ENCODE data around the gene ARMH4. TPM values are rescaled to one million over a fixed set of nuclear protein-coding genes. Genes with fewer than 3 reads are reported as not detected.

Gene ARMH4
- total RNA-seq, 1 experiment from 2014 or later, result 0.07 TPM

GRCh38 chr14:58118097-58118815, 33.8 kb downstream of the ARMH4 start:
- DNase-seq, result no peak
- H3K36me3 ChIP-seq (ENCODE audit: control insufficient read depth, insufficient read depth, low read length), result no peaks in the 10 kb centered on the region
- no peak for TF ChIP-seq CTCF (IDR thresholded peaks at IDR 0.05; ENCODE audit: insufficient read depth in 1 of 2, low read depth in 1 of 2, low read length in 1 of 2, severe bottlenecking in 1 of 2, unreplicated experiment in 1 of 2)
- Mint-ChIP-seq H3K36me3 (ENCODE audit: insufficient read depth, unreplicated experiment) (no peaks in the 10 kb centered on the region), H3K4me1 (ENCODE audit: low read depth, unreplicated experiment) (no peaks in the 10 kb centered on the region), H3K27ac (ENCODE audit: unreplicated experiment) (no peak overlapping the region), H3K27me3 (ENCODE audit: insufficient read depth, unreplicated experiment) (peaks cover 8% of the 10 kb centered on the region), H3K4me3 (ENCODE audit: unreplicated experiment) (no peak overlapping the region), H3K9me3 (ENCODE audit: unreplicated experiment) (no peaks in the 10 kb centered on the region)
- ChIA-PET CTCF (interaction anchor here (1.1 kb wide), 1 partner anchor 278 kb away, joined by 3 read pairs; the partner anchor contains the start of gene TOMM20L), POLR2A (no interaction called here)
- no peak overlapping the region for H3K4me3 ChIP-seq (ENCODE audit: low read depth, low read length)
- H3K27me3 ChIP-seq (replicated peaks; ENCODE audit: control insufficient read depth, insufficient read depth, low read length), result no peaks in the 10 kb centered on the region; the same call in 1 of the 2 replicates
- no peaks in the 10 kb centered on the region for H3K9me3 ChIP-seq
- intact Hi-C loops (cut with micrococcal nuclease; ENCODE audit: unreplicated experiment), result no loop called here
- BruUV-seq (replicated peaks), result no TSS peak
- H3K4me1 ChIP-seq, result no peaks in the 10 kb centered on the region

- no peaks in the 10 kb centered on the region for H3K4me1 Mint-ChIP-seq (ENCODE audit: low read depth, unreplicated experiment)
- DNase-seq, result no peak
- H3K9me3 Mint-ChIP-seq (ENCODE audit: unreplicated experiment), result no peaks in the 10 kb centered on the region
- CTCF ChIA-PET, result no interaction called here
- BruUV-seq (replicated peaks), result no TSS peak
- peaks cover 10% of the 10 kb centered on the region for H3K27me3 Mint-ChIP-seq (ENCODE audit: insufficient read depth, unreplicated experiment)
- Histone ChIP-seq H3K36me3 (ENCODE audit: control insufficient read depth, insufficient read depth, low read length) (no peaks in the 10 kb centered on the region), H3K4me1 (no peaks in the 10 kb centered on the region), H3K27me3 (replicated peaks; ENCODE audit: control insufficient read depth, insufficient read depth, low read length) (no peaks in the 10 kb centered on the region), H3K9me3 (no peaks in the 10 kb centered on the region), H3K4me3 (ENCODE audit: low read depth, low read length) (no peak overlapping the region)
- H3K36me3 Mint-ChIP-seq (ENCODE audit: insufficient read depth, unreplicated experiment), result peaks cover 4% of the 10 kb centered on the region
- POLR2A ChIA-PET, result no interaction called here
- H3K4me3 Mint-ChIP-seq (ENCODE audit: unreplicated experiment), result no peak overlapping the region
- no peak overlapping the region for H3K27ac Mint-ChIP-seq (ENCODE audit: unreplicated experiment)
- TF ChIP-seq CTCF (IDR thresholded peaks at IDR 0.05; ENCODE audit: insufficient read depth in 1 of 2, low read depth in 1 of 2, low read length in 1 of 2, severe bottlenecking in 1 of 2, unreplicated experiment in 1 of 2), result no peak
- intact Hi-C loops (cut with micrococcal nuclease; ENCODE audit: unreplicated experiment), result loop anchor here (2.0 to 5.0 kb wide), 4 partner anchors 43 to 253 kb away; partner anchors contain the start of gene ARMH4
These were observed 42.3 kb downstream of the ARMH4 start for GRCh38 chr14:58109744-58110143.

- TF ChIP-seq CTCF (IDR thresholded peaks at IDR 0.05; ENCODE audit: insufficient read depth in 1 of 2, low read depth in 1 of 2, low read length in 1 of 2, severe bottlenecking in 1 of 2, unreplicated experiment in 1 of 2), result no peak
- no peak for DNase-seq
- no peaks in the 10 kb centered on the region for H3K36me3 ChIP-seq (ENCODE audit: control insufficient read depth, insufficient read depth, low read length)
- intact Hi-C loops (cut with micrococcal nuclease; ENCODE audit: unreplicated experiment), result loop anchor here (1.0 to 5.0 kb wide), 4 partner anchors 58 to 254 kb away; no protein-coding TSS in a partner anchor
- no peaks in the 10 kb centered on the region for H3K4me1 Mint-ChIP-seq (ENCODE audit: low read depth, unreplicated experiment)
- H3K27me3 ChIP-seq (replicated peaks; ENCODE audit: control insufficient read depth, insufficient read depth, low read length), result no peaks in the 10 kb centered on the region
- H3K9me3 Mint-ChIP-seq (ENCODE audit: unreplicated experiment), result no peaks in the 10 kb centered on the region
- H3K36me3 Mint-ChIP-seq (ENCODE audit: insufficient read depth, unreplicated experiment), result peaks cover 4% of the 10 kb centered on the region
- CTCF ChIA-PET, result interaction anchor here (0.7 kb wide), 1 partner anchor 61 kb away, joined by 3 read pairs; no protein-coding TSS in a partner anchor
- H3K9me3 ChIP-seq, result no peaks in the 10 kb centered on the region
- H3K4me3 ChIP-seq (ENCODE audit: low read depth, low read length), result no peak overlapping the region
- H3K4me3 Mint-ChIP-seq (ENCODE audit: unreplicated experiment), result no peak overlapping the region
- peaks cover 10% of the 10 kb centered on the region for H3K27me3 Mint-ChIP-seq (ENCODE audit: insufficient read depth, unreplicated experiment)
- POLR2A ChIA-PET, result no interaction called here
- no TSS peak for BruUV-seq (replicated peaks)
- no peaks in the 10 kb centered on the region for H3K4me1 ChIP-seq
- no peak overlapping the region for H3K27ac Mint-ChIP-seq (ENCODE audit: unreplicated experiment)
These were observed 43.3 kb downstream of the ARMH4 start for GRCh38 chr14:58108717-58109116.

All from Caco-2 (cell line).